GM21576 (cell line): ENCODE data around the gene HCRTR1.

ENCODE experiments used
- ATAC-seq: cut with Tn5 transposase; IDR thresholded peaks from one replicate; pipeline ENCODE4 v1.9.1; 2021; ENCODE audit warnings: mild to moderate bottlenecking, moderate library complexity; ENCODE audit not compliant: unreplicated experiment

The HCRTR1 gene

GRCh38 chr1:31665234-31665878 lies 47.9 kb downstream of the HCRTR1 start:
- no peak for ATAC-seq

- no peak for ATAC-seq
Measured at GRCh38 chr1:31666263-31666963, 48.9 kb downstream of the HCRTR1 start.

- ATAC-seq: no peak
Measured at GRCh38 chr1:31667065-31667785, 49.7 kb downstream of the HCRTR1 start.

GRCh38 chr1:31668303-31668883 lies 50.9 kb downstream of the HCRTR1 start:
- ATAC-seq: no peak

GRCh38 chr1:31669433-31669785 lies 51.9 kb downstream of the HCRTR1 start:
- ATAC-seq: no peak

- no peak for ATAC-seq
Measured at GRCh38 chr1:31669786-31670592, 52.5 kb downstream of the HCRTR1 start.

GRCh38 chr1:31670593-31670964 lies 53.1 kb downstream of the HCRTR1 start:
- no peak for ATAC-seq

- ATAC-seq: no peak
Measured at GRCh38 chr1:31671147-31671546, 53.7 kb downstream of the HCRTR1 start.

GRCh38 chr1:31671561-31672201 lies 54.2 kb downstream of the HCRTR1 start:
- no peak for ATAC-seq

GRCh38 chr1:31672986-31673385 lies 55.5 kb downstream of the HCRTR1 start:
- no peak for ATAC-seq

GRCh38 chr1:31673433-31673832 lies 55.9 kb downstream of the HCRTR1 start:
- no peak for ATAC-seq

GRCh38 chr1:31674626-31675025 lies 57.1 kb downstream of the HCRTR1 start:
- ATAC-seq: no peak

GRCh38 chr1:31675161-31675560 lies 57.7 kb downstream of the HCRTR1 start:
- no peak for ATAC-seq

GRCh38 chr1:31675756-31676155 lies 58.3 kb downstream of the HCRTR1 start:
- no peak for ATAC-seq
